Limb (tissue), 2 donors: ENCODE data around the gene INO80D.
A peak's percentile ranks its signal among the peaks of the same experiment; 100 is the strongest.
"Not testable (repeated sequence)": the region's sequence is repeated elsewhere in the genome, so short reads cannot be mapped to it uniquely, and the experiment has no call there.

ENCODE experiments used
- DNase-seq, 2 donors: peaks; one replicate each; pipeline ENCODE4 v3.0.0-alpha.2; 2016; ENCODE audit errors: extremely low spot score in 2 of 2

The INO80D gene

DNA sequence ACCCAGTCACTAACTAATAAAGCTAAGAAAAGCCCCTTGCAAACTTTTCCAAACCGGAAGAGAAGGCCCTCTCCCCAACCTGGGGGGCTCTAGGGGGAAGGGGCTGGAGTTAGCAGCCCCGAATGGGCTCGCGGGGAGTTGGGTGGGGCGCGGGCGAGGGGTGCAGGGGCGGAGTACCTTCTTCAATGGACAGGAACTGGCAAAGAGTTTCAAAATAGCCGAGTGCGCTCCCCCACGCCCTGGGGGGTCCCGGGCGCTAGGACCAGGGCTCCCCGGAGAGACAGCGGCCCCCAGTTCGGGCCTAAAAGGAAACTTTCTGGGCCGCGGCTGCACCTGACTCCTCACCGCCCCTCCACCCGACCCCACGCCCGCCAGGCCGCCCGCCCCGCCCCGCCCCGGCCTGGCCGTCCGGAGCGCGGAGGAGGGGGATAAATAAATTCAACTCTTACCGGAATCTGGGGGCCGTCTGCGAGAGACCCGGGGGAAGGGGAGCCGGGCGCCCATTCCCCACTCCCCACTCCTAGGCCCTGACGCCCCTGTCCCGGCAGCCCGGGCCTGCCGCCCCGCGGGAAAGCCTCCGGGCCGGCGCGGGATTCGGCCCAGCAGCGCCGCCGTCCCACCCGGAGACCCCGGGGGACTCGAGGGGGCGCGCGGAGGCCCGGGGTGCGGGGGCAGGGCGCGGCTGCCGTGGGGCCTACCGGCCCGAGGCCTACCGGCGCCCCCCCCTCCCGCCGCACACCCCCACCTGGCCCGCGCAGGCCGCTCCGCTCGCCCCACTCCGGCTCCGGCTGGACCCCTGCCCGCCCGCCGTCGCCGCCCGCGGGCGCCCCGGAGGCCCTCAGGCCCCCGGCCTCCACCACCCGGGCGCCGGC is 868 bp downstream of the INO80D start:
- peak; percentile 18 to 81 for DNase-seq

DNA sequence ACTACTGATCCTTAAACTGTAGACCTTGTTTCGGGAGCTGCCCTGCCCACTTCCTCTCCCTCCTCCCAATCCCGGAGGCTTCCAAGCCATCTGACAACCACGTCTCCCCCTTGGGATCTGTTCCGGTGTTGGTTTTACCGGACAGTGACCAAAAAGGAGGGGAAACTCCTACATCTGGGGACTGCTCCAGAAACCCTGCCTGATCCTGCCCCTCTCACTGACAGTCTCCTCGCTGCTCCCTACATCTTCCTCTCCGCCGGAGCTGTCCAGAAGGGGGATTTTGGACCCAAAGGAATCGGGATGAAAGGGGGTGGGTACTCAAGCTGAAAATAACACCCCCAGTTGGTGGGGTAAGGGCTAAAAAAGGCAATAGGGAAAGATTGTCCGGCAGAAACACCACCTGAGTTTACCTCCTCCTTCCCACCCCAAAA is 1.5 kb downstream of the INO80D start:
- DNase-seq = peak; percentile 51 to 65

DNA sequence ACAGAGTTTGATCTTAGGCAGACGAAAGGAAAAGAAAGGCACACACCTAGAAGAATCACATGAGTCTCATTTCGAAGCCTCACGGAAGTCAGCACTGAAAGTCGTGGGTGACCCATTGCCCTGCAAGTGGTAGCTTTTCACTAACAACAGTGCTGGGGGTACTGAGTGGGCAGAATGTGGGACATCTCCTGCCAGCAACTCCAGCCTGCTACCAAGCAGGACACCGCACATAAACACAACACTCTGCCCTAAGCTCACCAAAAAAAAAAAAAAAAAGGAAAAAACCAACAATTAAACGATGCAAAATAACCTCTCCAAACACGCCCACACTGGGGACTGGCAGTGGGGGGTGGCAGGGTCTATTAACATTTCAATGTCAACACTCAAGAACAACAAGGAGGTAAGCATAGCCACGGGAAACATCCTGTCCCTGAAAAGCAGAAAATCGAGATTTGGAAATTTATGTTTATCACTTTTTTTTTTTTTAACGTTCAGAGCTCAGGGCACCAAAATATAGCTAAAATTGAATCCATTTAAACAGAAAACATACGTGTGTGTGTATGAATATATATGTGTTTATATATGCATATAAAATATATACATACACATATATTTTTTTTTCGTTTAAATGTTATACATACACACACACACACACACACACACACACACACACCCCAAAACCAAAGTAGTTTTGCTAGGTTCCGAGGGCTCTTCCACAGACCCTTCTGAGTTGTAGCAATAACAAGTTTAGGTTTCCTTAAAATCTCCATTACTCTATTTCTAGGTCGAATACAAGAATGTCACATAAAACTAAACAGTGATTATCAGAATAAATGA is 2.2 kb downstream of the INO80D start:
- peak in 1 of 2 donors; percentile 26 for DNase-seq

DNA sequence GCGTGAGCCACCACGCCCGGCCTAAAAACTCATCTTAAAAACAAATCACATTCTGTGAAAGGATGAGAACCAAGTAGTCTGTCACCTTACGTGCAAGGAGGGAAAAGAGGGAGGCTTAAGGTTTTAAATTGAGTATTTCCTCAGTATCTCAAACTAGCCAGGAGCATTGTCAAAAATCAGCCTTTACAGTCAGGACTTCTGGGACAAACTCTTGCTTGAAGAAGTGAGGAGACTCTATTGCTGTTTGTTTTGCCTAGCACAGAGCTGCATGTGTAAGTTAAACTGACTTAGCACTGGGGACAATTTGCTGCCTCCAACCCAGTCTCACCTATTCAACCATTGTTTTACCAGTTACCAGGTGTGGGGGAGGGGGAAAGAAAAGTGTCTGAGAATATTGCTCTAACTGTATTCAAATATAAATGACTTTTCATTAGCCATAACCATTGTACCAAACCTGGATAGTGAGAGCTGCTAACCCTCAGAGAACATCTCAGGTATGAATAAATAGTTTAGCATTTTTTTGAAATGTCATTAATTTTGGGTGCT is 3.6 kb downstream of the INO80D start:
- DNase-seq = no peak

DNA sequence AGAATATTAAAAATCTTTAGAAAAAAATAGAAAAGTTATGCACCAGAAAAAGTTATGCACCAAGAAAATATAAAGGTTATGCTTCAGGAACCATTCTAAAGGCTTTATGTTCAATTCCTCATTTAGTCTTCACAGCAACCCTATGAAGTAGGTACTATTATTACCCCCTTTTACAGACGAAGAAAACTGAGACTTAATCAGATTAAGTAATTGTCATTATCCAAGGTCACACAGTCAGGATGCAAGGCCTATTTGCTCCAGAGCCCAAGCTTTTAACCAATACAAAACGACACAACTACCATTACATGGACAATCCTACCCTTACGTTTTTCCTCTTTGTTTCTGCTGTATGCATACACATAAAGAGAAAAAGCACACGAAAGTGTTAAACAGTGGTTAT is 5.0 kb downstream of the INO80D start:
- DNase-seq = no peak

DNA sequence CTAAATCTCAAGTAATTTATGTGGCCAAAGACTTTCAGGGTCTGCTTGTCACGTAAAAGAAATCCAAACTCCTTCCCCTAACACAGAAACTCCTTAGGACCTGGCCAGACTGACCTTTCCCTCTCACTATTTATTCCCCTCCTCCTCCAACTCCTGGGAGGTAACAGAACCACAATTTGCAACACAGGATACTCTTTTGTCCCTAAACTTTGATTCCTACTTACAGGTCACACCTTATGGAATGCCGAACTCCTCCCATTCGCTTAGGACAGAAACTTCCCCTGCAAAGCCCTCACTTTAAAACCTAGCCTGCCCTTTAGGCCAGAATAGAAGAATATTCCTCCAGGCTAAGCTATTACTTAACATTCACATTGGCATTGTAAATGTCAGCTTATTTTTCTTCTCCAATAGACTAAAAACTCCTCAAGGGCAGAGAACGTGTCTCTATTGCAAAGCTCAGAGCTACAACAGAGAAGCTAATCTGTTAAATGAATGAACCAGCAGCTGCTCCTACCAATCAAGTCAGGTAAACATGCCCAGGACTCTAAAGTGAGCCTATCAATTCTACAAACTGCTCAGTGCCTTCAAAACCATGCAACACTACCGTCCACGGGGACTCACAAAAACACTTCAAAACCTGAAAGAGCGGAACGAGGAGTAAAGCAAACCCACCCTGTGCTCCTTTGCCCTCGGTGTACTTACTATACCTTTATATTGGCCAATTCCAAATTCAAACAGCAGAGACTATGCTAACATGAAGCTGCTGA is 6.1 kb downstream of the INO80D start:
- DNase-seq = no peak

DNA sequence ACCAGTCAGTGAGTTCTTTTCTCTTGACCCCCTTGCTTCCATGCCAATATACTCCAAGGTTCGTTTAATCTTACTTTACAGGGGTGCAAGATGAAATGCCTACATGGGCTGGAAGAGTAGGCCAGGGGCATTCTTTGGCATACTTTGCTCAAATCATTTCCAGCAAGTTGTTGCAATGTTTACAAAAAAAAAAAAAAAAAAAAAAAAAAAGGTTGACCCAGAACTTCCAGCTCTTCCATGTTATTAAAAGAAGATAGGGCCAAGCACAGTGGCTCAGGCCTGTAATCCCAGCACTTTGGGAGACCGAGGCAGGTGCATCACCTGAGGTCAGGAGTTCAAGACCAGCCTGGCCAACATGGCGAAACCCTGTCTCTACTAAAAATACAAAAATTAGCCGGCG is 8.1 kb downstream of the INO80D start:
- not testable (repeated sequence) for DNase-seq

DNA sequence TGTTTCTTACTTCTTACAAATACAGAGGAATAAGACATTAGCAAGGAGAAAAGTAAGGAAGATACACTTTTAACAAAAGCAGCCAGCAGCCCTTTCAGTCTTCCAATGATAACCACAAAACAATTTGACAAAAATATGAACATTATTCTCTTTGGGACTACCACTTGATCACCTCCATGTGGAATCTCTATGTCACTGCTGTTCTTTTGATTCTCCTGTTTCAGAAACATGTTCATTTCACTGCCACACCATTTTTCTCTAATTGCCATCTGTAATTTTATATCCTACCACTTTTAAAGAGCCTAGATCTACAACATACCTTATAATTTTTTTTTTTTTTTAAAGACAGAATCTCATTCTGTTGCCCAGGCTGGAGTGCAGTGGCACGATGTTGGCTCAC is 10.9 kb downstream of the INO80D start:
- DNase-seq = no peak

DNA sequence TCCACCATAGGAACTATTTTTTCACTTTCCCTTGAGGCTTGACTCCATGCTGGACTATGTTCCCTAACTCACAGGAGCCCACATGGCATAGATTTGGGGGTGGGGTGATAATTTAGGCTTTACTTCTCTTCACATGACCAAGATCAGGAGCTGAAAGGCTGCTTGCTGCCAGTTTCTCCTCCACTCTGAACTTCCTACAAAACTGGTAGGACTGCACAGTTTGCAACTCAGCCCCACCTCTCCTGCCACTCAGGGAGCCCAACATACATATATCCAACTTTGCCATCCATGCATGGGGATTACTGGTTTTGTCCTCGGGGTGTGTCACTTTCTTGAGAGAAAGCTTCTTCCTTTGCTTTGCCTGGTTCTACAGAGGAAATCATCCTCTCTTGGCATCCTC is 14.2 kb downstream of the INO80D start:
- no peak for DNase-seq

DNA sequence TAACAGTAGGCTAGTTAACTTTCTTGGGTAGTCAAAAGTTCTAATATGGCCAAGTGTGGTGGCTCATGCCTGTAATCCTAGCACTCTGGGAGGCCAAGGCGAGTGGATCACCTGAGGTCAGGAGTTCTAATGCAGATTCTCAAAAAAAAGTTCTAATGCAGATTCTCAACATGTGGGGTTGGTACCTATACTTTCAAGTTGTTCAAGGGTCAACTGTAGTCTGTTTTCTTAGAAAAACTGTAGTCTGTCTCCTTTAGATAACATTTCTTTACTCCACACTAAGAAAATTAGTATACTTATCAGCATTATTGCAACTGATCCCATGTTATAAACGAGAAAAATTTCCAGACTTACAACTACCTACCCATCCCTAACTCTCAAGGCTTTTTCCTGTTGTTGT is 16.6 kb downstream of the INO80D start:
- no peak for DNase-seq

DNA sequence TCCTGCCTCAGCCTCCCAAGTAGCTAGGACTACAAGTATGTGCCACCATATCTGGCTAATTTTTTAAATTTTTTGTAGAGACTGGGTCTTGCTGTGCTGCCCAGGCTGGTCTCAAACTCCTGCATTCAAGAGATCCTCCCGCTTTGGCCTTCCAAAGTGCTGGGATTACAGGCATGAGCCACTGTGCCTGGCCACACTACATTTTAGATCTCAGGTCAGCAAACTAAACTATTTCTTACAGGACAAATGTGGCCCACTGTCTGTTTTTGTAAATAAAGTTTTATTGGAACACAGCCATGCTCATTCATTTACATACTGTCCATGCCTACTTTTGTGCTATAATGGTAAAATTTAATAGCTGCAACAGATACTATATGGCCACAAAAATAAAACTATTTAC is 17.8 kb downstream of the INO80D start:
- DNase-seq = no peak

DNA sequence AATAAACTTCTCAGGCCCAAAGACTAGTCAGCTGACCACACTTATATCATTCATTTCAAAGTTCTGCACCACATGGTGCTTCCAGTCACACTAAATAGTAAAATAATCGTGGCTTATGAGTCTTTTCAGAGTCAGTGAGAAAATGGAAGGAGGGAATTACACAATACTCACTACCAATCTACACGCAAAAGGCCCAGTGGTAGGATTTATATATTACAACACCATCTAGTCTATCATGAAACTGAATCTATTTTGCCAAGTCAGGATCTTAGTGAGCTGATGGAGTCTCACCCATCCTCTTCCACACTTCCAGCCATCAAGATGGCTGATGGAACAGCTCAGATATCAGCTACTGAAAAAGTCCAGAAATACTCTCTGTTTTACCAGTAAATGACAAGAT is 21.9 kb downstream of the INO80D start:
- no peak for DNase-seq

DNA sequence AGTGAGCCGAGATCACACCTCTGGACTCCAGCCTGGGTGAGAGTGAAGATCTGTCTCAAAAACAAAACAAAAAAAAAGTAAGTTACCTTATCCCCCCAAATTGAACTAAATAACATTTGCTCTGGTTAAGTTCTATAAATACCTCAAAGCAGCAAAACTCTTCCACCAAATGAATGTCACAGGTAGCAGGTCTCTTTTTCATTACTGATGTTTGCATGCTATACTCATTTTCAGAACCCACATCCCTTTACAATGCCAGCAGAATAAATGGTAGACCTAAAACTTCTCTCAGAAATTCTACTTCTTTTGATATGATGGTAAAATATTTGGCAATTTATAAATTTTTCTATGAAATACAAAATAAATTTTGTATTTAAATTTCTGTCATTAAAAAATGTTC is 22.3 kb downstream of the INO80D start:
- DNase-seq = no peak

DNA sequence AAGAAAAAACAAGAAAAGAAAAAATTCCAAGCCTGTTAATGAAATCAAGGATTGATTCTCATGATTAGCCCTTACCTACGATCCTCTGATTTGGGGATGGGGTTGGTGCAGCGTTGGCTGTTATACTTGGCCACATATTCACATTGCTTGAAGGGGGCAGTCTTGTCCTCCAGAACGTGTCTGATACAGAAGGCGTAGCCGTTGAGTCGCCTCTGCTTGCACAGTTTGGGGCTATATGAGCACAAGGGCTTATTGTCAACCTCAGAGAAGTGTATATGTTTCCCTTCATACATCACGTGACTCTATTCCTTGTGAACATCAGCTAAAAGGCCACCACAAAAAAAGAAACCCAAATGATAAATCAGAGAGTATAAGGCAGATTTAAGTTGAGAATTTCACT is 23.2 kb downstream of the INO80D start:
- DNase-seq = no peak

DNA sequence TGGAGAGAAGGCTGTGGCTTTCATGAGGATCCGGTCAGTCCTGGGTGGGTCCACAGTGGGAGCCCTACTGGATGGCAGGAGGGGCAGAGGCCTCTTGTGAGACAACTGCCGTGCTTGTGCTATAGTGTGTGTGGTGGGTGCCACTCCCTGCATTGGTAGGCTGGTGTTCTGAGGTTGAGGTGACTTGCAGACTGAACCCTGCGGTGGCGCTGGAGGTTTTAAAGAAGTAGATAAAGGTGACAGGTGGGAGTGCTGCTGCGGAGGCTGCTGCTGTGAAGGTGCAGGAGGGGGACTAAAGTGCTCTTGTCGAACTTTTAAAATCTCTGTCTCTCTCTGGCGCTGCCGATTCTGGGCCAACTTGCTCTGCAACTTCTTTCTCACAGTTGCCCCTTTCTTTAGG is 29.7 kb downstream of the INO80D start:
- no peak for DNase-seq

DNA sequence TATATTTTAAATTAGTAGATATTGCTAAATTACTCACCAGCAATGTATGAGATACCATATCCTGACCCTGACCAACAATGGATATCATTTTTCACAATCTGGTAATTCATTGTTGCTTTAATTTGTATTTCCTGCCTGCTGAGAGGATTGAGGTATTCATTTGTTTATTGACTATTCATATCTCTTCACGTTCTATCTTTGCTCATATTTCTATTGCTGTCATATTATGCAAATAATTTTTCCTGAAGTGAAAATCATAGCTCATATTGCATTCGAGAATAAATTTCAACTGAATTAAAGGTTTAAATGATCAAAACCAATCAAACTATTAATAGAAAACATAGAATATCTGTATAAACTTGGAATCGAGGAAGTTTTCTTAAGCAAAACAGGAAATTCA is 31.0 kb downstream of the INO80D start:
- DNase-seq = no peak

DNA sequence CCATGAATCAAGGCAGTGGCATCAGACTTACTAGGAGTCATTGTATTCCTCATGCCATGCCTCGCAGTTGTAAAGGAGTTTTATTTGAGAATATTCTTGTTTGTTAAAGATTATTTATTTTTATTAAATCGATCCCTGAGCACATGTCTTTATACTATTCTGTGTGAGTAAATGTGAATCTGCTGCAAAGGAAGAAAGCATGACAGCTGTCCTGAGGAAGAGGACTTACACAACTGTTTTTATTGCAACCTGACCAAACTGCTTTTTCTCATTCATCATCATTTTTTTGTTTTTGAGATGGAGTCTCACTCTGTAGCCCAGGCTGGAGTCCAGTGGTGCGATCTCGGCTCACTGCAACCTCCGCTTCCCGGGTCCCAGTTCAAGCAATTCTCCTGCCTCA is 34.1 kb downstream of the INO80D start:
- no peak for DNase-seq

DNA sequence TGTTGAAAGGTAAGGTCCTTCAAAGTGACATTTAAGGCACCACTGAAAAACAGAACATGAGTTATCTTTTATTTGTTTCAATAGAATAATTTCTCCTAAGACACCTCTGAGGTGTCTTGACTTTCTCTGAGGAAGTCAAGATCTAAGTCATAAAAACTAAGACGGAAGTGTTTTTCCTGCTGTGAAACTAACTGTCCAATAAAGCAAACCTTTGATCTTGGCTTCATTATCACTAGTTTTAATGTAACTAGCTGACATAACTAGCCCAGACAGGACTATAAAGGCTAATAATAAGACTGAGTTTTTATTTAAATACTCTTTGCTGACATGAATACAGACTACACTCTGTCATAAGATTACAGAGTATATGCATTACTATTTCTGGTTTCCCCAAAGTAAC is 36.6 kb downstream of the INO80D start:
- no peak for DNase-seq

DNA sequence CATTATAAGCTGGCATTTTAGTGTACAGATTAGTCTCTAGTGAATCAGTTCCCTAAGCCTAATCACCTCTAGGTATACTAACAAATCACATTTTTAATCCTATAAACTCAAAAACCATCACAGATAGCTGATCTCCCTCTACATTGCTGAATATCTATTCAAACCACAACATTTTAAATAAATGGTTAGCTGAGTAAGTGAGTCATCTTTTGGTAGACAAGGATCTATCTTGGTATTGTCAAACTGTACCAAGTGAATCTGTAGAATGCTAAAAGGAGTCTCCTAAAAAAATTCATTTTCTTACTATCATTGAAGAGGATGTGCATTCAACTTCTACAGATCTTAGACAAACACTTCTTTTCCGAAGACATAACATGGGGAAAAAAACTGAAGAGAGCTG is 40.7 kb downstream of the INO80D start:
- DNase-seq = no peak

DNA sequence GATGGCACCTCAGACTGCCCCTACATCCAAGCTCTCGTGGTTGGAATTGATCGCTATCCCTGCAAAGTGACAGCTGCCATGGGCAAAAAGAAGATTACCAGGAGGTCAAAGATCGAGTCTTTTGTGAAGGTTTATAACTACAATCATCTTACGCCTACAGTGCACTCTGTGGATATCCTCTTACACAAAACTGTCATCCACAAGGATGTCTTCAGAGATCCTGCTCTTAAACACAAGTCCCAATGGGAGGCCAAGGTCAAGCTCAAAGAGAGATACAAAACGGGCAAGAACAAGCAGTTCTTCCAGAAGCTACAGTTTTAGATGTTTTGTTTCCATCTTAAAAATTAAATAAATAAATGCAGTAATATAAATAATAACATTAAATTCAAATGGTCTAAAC is 45.4 kb downstream of the INO80D start:
- DNase-seq = no peak

DNA sequence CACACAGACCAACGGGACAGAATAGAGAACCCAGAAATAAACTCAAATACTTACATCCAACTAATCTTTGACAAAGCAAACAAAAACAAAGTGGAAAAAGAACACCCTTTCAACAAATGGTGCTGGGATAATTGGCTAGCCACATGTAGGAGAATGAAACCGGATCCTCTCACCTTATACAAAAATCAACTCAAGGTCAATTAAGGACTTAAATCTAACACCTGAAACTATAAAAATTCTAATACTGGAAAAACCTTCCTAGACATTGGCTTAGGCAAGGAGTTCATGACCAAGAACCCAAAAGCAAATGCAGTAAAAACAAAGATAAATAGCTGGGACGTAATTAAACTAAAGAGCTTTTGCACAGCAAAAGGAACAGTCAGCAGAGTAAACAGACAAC is 50.6 kb downstream of the INO80D start:
- not testable (repeated sequence) for DNase-seq

DNA sequence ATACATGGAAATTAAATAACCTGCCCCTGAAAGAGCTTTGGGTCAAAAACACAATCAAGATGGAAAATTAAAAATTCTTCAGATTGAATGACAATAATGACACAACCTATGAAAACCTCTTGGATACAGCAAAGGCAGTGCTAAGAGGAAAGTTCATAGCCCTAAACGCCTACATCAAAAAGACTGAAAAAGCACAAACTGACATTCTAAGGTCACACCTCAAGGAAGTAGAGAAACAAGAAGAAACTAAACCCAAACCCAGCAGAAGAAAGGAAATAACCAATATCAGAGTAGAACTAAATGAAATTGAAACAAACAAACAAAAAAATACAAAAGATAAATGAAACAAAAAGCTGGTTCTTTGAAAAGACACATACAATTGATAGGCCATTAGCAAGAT is 52.5 kb downstream of the INO80D start:
- not testable (repeated sequence) for DNase-seq
